ENCODE results near the gene CCNH. TPM values are rescaled to one million over a fixed set of nuclear protein-coding genes. Genes with fewer than 3 reads are reported as not detected.
A peak's percentile ranks its signal among the peaks of the same experiment; 100 is the strongest.

CCNH gene
- 10 to 100 TPM; 32.2 to 54.3 (median 38.5) TPM for polyA plus RNA-seq
- long read RNA-seq, donor 1, transcript CCNH-201 (9 exons, 1,378 nt): major isoform, 19 of 45 reads
- long read RNA-seq, donor 1, partial matches to known transcripts: 15 of 45 reads
- long read RNA-seq, donor 1, other reads (novel, unspliced or antisense): 0 of 45 reads
- long read RNA-seq, donor 2, transcript CCNH-201 (9 exons, 1,378 nt): major isoform, 5 of 8 reads
- long read RNA-seq, donor 2, partial matches to known transcripts: 0 of 8 reads
- long read RNA-seq, donor 2, other reads (novel, unspliced or antisense): 0 of 8 reads
- long read RNA-seq, donor 3, transcript CCNH-201 (9 exons, 1,378 nt): major isoform, 6 of 13 reads
- long read RNA-seq, donor 3, partial matches to known transcripts: 0 of 13 reads
- long read RNA-seq, donor 3, other reads (novel, unspliced or antisense): 0 of 13 reads
- long read RNA-seq, donor 4: 0 reads
- long read RNA-seq, donor 5, partial matches to known transcripts: 0 of 4 reads
- long read RNA-seq, donor 5, other reads (novel, unspliced or antisense): 0 of 4 reads
- long read RNA-seq, donor 6, transcript CCNH-201 (9 exons, 1,378 nt): major isoform, 8 of 19 reads
- long read RNA-seq, donor 6, partial matches to known transcripts: 5 of 19 reads
- long read RNA-seq, donor 6, other reads (novel, unspliced or antisense): 0 of 19 reads
- long read RNA-seq, donor 7, transcript CCNH-201 (9 exons, 1,378 nt): major isoform, 7 of 11 reads
- long read RNA-seq, donor 7, partial matches to known transcripts: 0 of 11 reads
- long read RNA-seq, donor 7, other reads (novel, unspliced or antisense): 0 of 11 reads
- long read RNA-seq, donor 8, partial matches to known transcripts: 0 of 2 reads
- long read RNA-seq, donor 8, other reads (novel, unspliced or antisense): 0 of 2 reads
- long read RNA-seq, donor 9, partial matches to known transcripts: 0 of 5 reads
- long read RNA-seq, donor 9, other reads (novel, unspliced or antisense): 0 of 5 reads
- long read RNA-seq, donor 10, transcript CCNH-201 (9 exons, 1,378 nt): major isoform, 11 of 30 reads
- long read RNA-seq, donor 10, partial matches to known transcripts: 12 of 30 reads
- long read RNA-seq, donor 10, other reads (novel, unspliced or antisense): 0 of 30 reads

GRCh38 chr5:87412630-87413342 lies at the start of gene CCNH:
CCNH (minus strand) TSS chr5:87412930; CDS start chr5:87412794, 136 bp downstream.
- Histone ChIP-seq H3K9me3 (ENCODE audit: control insufficient read depth in 2 of 2, insufficient read depth in 1 of 2, low read depth in 1 of 2, low read length in 1 of 2) (no peaks in the 10 kb centered on the region), H3K4me1 (ENCODE audit: control insufficient read depth in 3 of 3, insufficient read depth in 2 of 3, low read depth in 1 of 3, low read length in 2 of 3) (peaks cover 0 to 6% (median 2%) of the 10 kb centered on the region in 3 donors), H3K36me3 (ENCODE audit: control insufficient read depth in 3 of 3, insufficient read depth in 2 of 3, low read depth in 1 of 3, low read length in 3 of 3) (peaks cover 0 to 6% (median 4%) of the 10 kb centered on the region in 3 donors), H3K4me3 (ENCODE audit: low read depth in 1 of 3, low read length in 3 of 3) (peak within 1 kb of the TSS; percentile 68 to 93 (median 74)), H3K27me3 (ENCODE audit: control insufficient read depth in 3 of 3, insufficient read depth in 3 of 3, low read length in 3 of 3) (no peaks in the 10 kb centered on the region), H3K27ac (ENCODE audit: low read depth in 1 of 3, low read length in 2 of 3) (peak within 1 kb of the TSS; percentile 78 to 96 (median 95))
- DNase-seq: peak; percentile 99
- FAIRE-seq: peak; percentile 73
- WGBS, 3 donors: 1% methylated on average over 46 of the region's 46 CpGs

DNA sequence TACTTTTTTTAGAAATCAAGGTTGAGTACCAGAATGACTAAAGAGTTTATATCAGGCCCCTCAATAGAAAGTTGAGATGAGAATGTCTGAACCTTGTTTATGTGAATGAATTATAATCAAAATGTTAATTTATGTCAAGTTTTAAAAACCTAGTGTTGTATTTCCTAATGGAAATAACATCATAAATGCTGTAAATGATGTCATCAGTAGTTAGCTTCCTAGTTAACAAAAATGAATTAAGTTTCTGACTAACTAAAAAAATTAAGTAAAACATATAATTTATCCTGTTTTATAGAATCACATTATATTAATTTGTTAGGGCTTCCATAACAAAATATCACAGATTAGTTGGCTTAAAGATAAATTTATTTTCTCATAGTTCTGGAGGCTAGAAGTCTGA lies 45.0 kb upstream of the CCNH start:
- no peak for DNase-seq
- Histone ChIP-seq H3K4me1 (ENCODE audit: control insufficient read depth in 3 of 3, insufficient read depth in 2 of 3, low read depth in 1 of 3, low read length in 2 of 3) (no peaks in the 10 kb centered on the region), H3K27me3 (ENCODE audit: control insufficient read depth in 3 of 3, insufficient read depth in 3 of 3, low read length in 3 of 3) (no peaks in the 10 kb centered on the region), H3K27ac (ENCODE audit: low read depth in 1 of 3, low read length in 2 of 3) (no peak overlapping the region), H3K9me3 (ENCODE audit: control insufficient read depth in 2 of 2, insufficient read depth in 1 of 2, low read depth in 1 of 2, low read length in 1 of 2) (no peaks in the 10 kb centered on the region), H3K36me3 (ENCODE audit: control insufficient read depth in 3 of 3, insufficient read depth in 2 of 3, low read depth in 1 of 3, low read length in 3 of 3) (no peaks in the 10 kb centered on the region), H3K4me3 (ENCODE audit: low read depth in 1 of 3, low read length in 3 of 3) (no peak overlapping the region)
- no peak for FAIRE-seq

DNA sequence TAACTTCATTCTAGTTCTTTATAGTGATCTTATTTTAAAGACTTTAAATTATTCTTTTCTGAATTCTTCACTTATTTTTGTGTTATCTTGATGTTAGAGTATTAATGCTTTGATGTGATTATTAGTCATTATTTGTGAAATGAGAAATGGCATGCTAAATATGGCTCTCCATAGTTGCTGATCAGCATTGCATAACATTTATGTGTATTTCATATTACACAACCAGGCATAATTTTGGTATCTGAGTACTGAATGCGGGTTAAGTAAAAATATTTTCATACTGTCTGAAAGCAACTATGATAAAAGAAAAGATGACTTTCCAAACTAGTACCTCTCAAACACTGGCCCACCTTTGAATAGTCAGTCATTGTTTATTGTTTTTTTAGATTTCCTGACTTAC lies 41.1 kb upstream of the CCNH start:
- Histone ChIP-seq H3K27ac (ENCODE audit: low read depth in 1 of 3, low read length in 2 of 3) (no peak overlapping the region), H3K4me3 (ENCODE audit: low read depth in 1 of 3, low read length in 3 of 3) (no peak overlapping the region), H3K4me1 (ENCODE audit: control insufficient read depth in 3 of 3, insufficient read depth in 2 of 3, low read depth in 1 of 3, low read length in 2 of 3) (no peaks in the 10 kb centered on the region), H3K9me3 (ENCODE audit: control insufficient read depth in 2 of 2, insufficient read depth in 1 of 2, low read depth in 1 of 2, low read length in 1 of 2) (no peaks in the 10 kb centered on the region), H3K36me3 (ENCODE audit: control insufficient read depth in 3 of 3, insufficient read depth in 2 of 3, low read depth in 1 of 3, low read length in 3 of 3) (no peaks in the 10 kb centered on the region), H3K27me3 (ENCODE audit: control insufficient read depth in 3 of 3, insufficient read depth in 3 of 3, low read length in 3 of 3) (no peaks in the 10 kb centered on the region)
- FAIRE-seq (no peak), DNase-seq (no peak)
- WGBS, 3 donors: 93 to 100% (median 98%) methylated on average over 1 of the region's 1 CpG

DNA sequence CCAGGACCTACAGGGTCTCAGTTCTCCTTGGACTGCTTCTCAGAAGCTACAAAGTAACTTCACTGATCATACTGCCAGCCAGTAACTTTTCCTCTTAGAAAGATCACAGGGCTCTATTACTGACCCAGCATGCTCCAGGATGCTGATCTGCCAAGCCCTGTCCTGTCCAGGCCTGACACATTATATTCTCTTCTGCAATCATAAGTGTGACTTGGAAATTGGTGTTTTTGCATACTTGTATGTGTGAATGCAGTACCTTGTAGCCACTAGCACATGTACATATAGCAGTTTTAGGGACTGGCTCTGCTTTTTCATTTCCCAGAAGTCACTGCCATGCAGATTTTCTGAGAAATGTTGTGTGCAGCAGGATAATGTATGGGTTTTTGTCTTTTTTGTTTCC lies 40.1 kb upstream of the CCNH start:
- H3K4me3 ChIP-seq (ENCODE audit: low read depth in 1 of 3, low read length in 3 of 3): no peak overlapping the region
- no peaks in the 10 kb centered on the region for H3K36me3 ChIP-seq (ENCODE audit: control insufficient read depth in 3 of 3, insufficient read depth in 2 of 3, low read depth in 1 of 3, low read length in 3 of 3)
- FAIRE-seq: no peak
- H3K27ac ChIP-seq (ENCODE audit: low read depth in 1 of 3, low read length in 2 of 3): no peak overlapping the region
- H3K27me3 ChIP-seq (ENCODE audit: control insufficient read depth in 3 of 3, insufficient read depth in 3 of 3, low read length in 3 of 3): no peaks in the 10 kb centered on the region
- no peaks in the 10 kb centered on the region for H3K9me3 ChIP-seq (ENCODE audit: control insufficient read depth in 2 of 2, insufficient read depth in 1 of 2, low read depth in 1 of 2, low read length in 1 of 2)
- DNase-seq: no peak
- no peaks in the 10 kb centered on the region for H3K4me1 ChIP-seq (ENCODE audit: control insufficient read depth in 3 of 3, insufficient read depth in 2 of 3, low read depth in 1 of 3, low read length in 2 of 3)

DNA sequence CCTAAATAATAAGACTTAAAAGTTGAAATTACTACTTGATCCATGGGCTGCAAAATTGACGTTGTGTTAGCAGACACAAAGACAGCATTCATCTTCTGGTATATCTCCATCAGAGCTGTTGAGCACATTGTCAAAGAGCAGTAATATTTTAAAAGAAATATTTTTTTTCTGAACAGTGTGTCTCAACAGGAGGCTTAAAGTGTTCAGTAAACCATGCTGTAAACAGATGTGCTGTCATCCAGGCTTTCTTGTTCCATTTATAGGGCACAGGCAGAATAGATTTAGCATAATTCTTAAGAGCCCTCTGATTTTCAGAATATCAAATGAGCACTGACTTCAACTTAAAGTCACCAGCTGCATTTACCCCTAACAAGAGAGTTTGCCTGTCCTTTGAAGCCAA lies 29.7 kb upstream of the CCNH start:
- DNase-seq (no peak), FAIRE-seq (no peak)

DNA sequence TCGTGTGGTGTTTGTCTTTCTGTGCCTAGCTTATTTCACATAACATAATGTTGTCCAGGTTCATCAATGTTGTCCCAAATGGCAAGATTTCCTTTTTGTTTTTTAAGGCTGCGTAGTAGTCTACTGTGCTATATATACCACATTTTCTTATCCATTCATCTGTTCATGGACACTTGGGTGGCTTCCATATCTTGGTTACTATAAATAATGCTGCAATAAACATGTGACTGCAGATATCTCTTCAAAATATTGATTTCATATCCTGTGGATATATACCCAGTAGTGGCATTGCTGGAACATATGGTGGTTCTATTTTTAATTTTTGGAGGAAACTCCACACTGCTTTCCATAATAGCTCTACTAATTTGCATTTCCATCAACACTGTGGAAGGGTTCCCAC lies 25.5 kb upstream of the CCNH start:
- FAIRE-seq: no peak
- no peak for DNase-seq
- WGBS, 3 donors: 74 to 82% (median 76%) methylated on average over 2 of the region's 2 CpGs
- no peaks in the 10 kb centered on the region for H3K36me3 ChIP-seq (ENCODE audit: control insufficient read depth in 3 of 3, insufficient read depth in 2 of 3, low read depth in 1 of 3, low read length in 3 of 3)
- no peaks in the 10 kb centered on the region for H3K9me3 ChIP-seq (ENCODE audit: control insufficient read depth in 2 of 2, insufficient read depth in 1 of 2, low read depth in 1 of 2, low read length in 1 of 2)
- no peaks in the 10 kb centered on the region for H3K27me3 ChIP-seq (ENCODE audit: control insufficient read depth in 3 of 3, insufficient read depth in 3 of 3, low read length in 3 of 3)
- H3K27ac ChIP-seq (ENCODE audit: low read depth in 1 of 3, low read length in 2 of 3): no peak overlapping the region
- no peaks in the 10 kb centered on the region for H3K4me1 ChIP-seq (ENCODE audit: control insufficient read depth in 3 of 3, insufficient read depth in 2 of 3, low read depth in 1 of 3, low read length in 2 of 3)
- no peak overlapping the region for H3K4me3 ChIP-seq (ENCODE audit: low read depth in 1 of 3, low read length in 3 of 3)

More for the DNA sequence above, 29.7 kb upstream of the CCNH start:
- Histone ChIP-seq H3K27me3 (ENCODE audit: control insufficient read depth in 3 of 3, insufficient read depth in 3 of 3, low read length in 3 of 3) (no peaks in the 10 kb centered on the region), H3K36me3 (ENCODE audit: control insufficient read depth in 3 of 3, insufficient read depth in 2 of 3, low read depth in 1 of 3, low read length in 3 of 3) (no peaks in the 10 kb centered on the region), H3K4me3 (ENCODE audit: low read depth in 1 of 3, low read length in 3 of 3) (no peak overlapping the region), H3K4me1 (ENCODE audit: control insufficient read depth in 3 of 3, insufficient read depth in 2 of 3, low read depth in 1 of 3, low read length in 2 of 3) (no peaks in the 10 kb centered on the region), H3K27ac (ENCODE audit: low read depth in 1 of 3, low read length in 2 of 3) (no peak overlapping the region), H3K9me3 (ENCODE audit: control insufficient read depth in 2 of 2, insufficient read depth in 1 of 2, low read depth in 1 of 2, low read length in 1 of 2) (no peaks in the 10 kb centered on the region)
- 71 to 80% (median 79%) methylated on average over 1 of the region's 1 CpG for WGBS, 3 donors

DNA sequence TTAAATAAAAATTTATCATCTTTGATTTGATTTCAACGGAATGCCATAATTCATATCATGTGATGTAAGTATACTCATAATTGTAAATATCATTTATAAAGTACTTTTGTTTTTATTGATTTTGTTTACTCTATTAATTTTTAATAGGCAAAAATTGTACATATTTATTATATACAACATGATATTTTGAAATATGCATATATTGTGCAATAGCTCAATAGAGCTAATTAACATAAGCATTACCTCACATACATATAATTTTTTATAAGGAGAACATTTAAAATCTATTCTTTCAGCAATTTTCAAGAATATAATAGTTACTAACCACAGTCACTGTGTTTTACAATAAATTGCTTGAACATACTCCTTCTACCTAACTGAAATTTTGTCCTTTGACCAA lies 25.0 kb upstream of the CCNH start:
- H3K36me3 ChIP-seq (ENCODE audit: control insufficient read depth in 3 of 3, insufficient read depth in 2 of 3, low read depth in 1 of 3, low read length in 3 of 3): no peaks in the 10 kb centered on the region
- peak; percentile 61 for FAIRE-seq
- H3K27me3 ChIP-seq (ENCODE audit: control insufficient read depth in 3 of 3, insufficient read depth in 3 of 3, low read length in 3 of 3): no peaks in the 10 kb centered on the region
- H3K9me3 ChIP-seq (ENCODE audit: control insufficient read depth in 2 of 2, insufficient read depth in 1 of 2, low read depth in 1 of 2, low read length in 1 of 2): no peaks in the 10 kb centered on the region
- H3K27ac ChIP-seq (ENCODE audit: low read depth in 1 of 3, low read length in 2 of 3): no peak overlapping the region
- no peak for DNase-seq
- H3K4me3 ChIP-seq (ENCODE audit: low read depth in 1 of 3, low read length in 3 of 3): no peak overlapping the region
- no peaks in the 10 kb centered on the region for H3K4me1 ChIP-seq (ENCODE audit: control insufficient read depth in 3 of 3, insufficient read depth in 2 of 3, low read depth in 1 of 3, low read length in 2 of 3)
- WGBS, 3 donors: 68 to 84% (median 68%) methylated on average over 1 of the region's 1 CpG

DNA sequence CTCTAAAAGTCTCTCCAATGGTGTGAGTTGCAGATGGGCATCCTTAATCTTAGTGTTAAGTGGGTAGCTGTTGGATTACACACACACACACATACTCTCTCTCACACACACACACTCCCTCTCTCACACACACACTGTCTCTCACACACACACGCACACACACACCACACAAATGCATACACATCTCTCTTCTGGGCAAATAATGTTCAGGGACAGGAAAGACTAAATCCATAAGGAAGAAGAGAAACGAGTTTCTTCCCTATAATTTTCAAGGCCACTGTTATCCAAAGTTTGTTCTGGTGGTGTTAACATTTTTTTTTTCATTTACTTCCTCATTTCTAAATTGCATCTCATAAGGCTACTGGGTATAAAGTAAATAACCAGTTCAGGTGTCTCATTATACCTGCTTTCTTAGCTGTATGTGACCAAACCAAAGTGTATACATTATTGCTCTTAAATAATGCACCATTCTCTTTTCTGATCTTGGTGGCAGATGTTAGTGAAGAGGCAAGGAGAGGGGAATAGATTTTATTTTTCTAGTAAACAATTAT lies 22.5 kb upstream of the CCNH start:
- no peaks in the 10 kb centered on the region for H3K36me3 ChIP-seq (ENCODE audit: control insufficient read depth in 3 of 3, insufficient read depth in 2 of 3, low read depth in 1 of 3, low read length in 3 of 3)
- DNase-seq (no peak), FAIRE-seq (no peak)
- no peaks in the 10 kb centered on the region for H3K4me1 ChIP-seq (ENCODE audit: control insufficient read depth in 3 of 3, insufficient read depth in 2 of 3, low read depth in 1 of 3, low read length in 2 of 3)
- 46 to 61% (median 46%) methylated on average over 2 of the region's 2 CpGs for WGBS, 3 donors
- no peak overlapping the region for H3K27ac ChIP-seq (ENCODE audit: low read depth in 1 of 3, low read length in 2 of 3)
- H3K9me3 ChIP-seq (ENCODE audit: control insufficient read depth in 2 of 2, insufficient read depth in 1 of 2, low read depth in 1 of 2, low read length in 1 of 2): no peaks in the 10 kb centered on the region
- no peaks in the 10 kb centered on the region for H3K27me3 ChIP-seq (ENCODE audit: control insufficient read depth in 3 of 3, insufficient read depth in 3 of 3, low read length in 3 of 3)
- H3K4me3 ChIP-seq (ENCODE audit: low read depth in 1 of 3, low read length in 3 of 3): no peak overlapping the region

All from small intestine (tissue), 16 donors.